Measurements from ENCODE around the gene SNCG. TPM values are rescaled to one million over a fixed set of nuclear protein-coding genes. Genes with fewer than 3 reads are reported as not detected.

Gene SNCG
- 9.2 and 18.7 TPM in 2 replicates for total RNA-seq

DNA sequence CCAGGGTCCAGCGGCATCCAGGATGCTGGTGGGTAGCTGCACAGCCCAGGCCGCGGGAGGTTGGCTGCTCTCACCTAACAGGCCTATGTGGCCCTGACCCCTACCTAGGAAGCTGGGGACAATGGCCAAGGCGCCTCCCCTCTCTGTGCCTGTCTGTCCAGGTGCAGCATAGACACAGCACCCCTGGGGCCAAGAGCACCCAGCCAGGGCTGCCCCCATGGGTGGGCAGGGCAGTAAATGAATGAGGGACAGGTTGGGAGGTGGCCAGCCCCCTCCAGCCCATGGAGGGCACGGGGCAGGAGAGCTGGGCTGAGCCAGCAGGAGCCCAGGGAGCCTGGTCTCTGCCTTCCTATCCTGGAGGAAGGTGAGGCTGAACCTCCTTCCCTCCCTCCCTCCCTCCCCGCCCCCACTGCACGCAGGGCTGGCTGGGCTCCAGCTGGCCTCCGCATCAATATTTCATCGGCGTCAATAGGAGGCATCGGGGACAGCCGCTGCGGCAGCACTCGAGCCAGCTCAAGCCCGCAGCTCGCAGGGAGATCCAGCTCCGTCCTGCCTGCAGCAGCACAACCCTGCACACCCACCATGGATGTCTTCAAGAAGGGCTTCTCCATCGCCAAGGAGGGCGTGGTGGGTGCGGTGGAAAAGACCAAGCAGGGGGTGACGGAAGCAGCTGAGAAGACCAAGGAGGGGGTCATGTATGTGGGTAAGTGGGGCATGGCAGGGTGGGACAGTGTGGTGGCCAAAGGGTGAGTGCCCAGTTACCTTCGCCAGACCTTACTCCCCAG, at the start of gene SNCG:
SNCG (plus strand) TSS at position 484 of the 785 bp plus-strand sequence; CDS start at position 583, 99 bp downstream.

DNA sequence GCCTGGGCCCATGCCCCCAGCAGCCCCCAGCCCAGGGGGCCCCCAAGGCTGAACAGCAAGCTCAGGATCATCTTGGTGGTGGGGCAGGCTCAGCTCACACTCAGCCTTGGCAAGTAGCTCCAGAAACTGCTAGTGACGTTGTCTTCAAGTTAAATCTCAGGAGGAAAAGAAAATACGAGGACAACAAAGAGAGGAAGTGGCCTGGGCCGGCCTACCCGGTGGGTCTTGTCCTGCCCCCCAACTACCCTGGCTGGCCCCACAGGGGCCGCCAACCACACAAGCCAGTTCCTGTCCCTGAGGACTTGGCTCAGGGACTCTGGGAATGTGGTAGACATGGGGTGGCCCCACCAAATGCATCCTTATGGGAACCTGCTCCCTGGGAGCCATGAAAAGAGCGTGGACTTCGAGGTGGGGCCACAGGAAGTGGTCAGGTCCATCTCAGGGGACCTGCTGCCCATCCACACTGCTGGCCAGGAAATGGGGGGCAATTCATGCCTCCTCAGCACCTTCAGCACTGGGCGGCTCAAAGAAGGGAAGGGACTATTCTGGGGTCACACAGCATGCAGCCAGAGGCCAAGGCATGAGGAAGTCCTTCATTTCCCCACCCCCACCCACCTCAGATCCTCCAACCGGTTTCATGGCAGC, 806 bp upstream of the SNCG start, which contains the start of gene MMRN2:
MMRN2 (minus strand) TSS at position 145 of the 645 bp plus-strand sequence; CDS start at position 71, 74 bp downstream.

DNA sequence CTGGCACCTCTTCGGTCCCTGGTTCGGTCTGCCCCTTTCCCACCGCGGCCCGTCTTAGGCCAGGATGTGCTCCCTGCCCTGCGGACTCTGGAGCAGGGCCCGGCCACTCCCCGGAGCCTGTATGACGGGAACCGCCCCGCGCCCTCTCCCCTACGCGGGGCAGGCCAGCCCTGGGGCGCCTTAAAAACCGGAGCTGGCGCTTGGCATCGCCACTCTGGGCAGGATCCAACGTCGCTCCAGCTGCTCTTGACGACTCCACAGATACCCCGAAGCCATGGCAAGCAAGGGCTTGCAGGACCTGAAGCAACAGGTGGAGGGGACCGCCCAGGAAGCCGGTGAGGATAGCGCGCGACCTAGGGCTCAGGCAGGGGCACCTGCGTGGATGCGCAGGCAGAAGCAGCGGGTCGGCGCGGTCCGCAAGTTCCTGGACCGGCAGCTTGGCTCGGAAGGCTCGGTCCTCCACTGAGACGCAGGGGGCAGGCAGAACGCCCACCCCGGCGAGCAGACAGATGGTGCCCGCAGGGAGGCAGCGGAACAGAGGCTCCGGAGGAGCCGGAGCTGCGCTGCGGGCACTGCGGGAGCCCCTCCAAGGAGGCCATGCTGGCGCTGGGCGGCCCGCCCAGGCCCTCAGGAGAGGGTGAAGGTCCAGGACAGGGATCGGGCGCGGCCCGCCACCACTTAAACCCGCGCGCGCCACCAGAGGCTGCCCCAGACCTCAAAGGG, 10.0 kb downstream of the SNCG start, which contains the start of gene ADIRF:
ADIRF (plus strand) TSS at position 212 of the 723 bp plus-strand sequence; CDS start at position 275, 63 bp downstream.

Small RNA genes within 50 kb of the gene (small RNA-seq; reads per million reads assigned to genes)
- not detected for gene BMS1P3

Other genes starting within 250 kb of the SNCG start
- gene BMPR1A, start 202.0 kb upstream of the SNCG start, total RNA-seq: 37.8 and 48.9 TPM in 2 replicates
- 4.4 and 4.7 TPM in 2 replicates for gene MMRN2, start 984 bp upstream of the SNCG start, total RNA-seq
- 35.2 and 51.1 TPM in 2 replicates for gene ADIRF, start 9.9 kb downstream of the SNCG start, total RNA-seq
- not detected in 2 replicates for gene FAM25A, start 61.7 kb downstream of the SNCG start, total RNA-seq
- 308 and 324 TPM in 2 replicates for gene GLUD1, start 136.2 kb downstream of the SNCG start, total RNA-seq
- 27.2 and 36.4 TPM in 2 replicates for gene SHLD2, start 136.6 kb downstream of the SNCG start, total RNA-seq

Measured in subcutaneous preadipocyte (primary cell).